HFF-Myc (cell line): ENCODE results near the gene GALNT13.

ENCODE experiments used
- DNase-seq: peaks from one replicate; pipeline ENCODE4 v3.0.0-alpha.2; 2011; ENCODE audit warnings: low read depth; ENCODE audit errors: extremely low read depth
- H3K4me3 ChIP-seq: replicated peaks from 2 replicates; pipeline ENCODE4 v1.5.1; 2011; ENCODE audit warnings: low read depth, mild to moderate bottlenecking, control low read depth, low read length
- TF ChIP-seq, protein P1 (sequence below): IDR thresholded peaks from 2 replicates; pipeline ENCODE4 v1.5.1; 2012; ENCODE audit warnings: mild to moderate bottlenecking, low read depth, low read length, control low read depth; ENCODE audit errors: missing control alignments

GALNT13 gene

DNA sequence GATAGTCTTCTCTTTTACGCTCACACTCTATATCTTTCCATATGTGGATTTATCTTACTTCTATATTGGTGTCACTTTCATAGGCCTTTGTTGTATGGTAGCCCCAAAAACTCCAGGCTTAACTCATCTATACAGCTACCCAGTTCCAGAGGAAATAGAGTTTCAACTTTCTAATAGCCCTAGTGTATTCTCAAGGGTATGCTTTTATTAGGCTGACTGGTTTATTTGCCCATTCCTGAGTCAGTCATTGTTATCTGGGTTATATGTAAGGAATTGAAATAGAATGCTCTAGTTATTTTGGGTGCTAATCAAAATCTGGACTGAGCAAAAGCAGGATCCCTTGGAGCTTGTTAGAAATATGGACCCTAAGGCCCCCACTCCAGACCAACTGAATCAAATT is 519.3 kb downstream of the GALNT13 start:
- H3K4me3 ChIP-seq: no peak overlapping the region
- TF ChIP-seq, protein P1, sequence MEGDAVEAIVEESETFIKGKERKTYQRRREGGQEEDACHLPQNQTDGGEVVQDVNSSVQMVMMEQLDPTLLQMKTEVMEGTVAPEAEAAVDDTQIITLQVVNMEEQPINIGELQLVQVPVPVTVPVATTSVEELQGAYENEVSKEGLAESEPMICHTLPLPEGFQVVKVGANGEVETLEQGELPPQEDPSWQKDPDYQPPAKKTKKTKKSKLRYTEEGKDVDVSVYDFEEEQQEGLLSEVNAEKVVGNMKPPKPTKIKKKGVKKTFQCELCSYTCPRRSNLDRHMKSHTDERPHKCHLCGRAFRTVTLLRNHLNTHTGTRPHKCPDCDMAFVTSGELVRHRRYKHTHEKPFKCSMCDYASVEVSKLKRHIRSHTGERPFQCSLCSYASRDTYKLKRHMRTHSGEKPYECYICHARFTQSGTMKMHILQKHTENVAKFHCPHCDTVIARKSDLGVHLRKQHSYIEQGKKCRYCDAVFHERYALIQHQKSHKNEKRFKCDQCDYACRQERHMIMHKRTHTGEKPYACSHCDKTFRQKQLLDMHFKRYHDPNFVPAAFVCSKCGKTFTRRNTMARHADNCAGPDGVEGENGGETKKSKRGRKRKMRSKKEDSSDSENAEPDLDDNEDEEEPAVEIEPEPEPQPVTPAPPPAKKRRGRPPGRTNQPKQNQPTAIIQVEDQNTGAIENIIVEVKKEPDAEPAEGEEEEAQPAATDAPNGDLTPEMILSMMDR: no peak
- DNase-seq: no peak

DNA sequence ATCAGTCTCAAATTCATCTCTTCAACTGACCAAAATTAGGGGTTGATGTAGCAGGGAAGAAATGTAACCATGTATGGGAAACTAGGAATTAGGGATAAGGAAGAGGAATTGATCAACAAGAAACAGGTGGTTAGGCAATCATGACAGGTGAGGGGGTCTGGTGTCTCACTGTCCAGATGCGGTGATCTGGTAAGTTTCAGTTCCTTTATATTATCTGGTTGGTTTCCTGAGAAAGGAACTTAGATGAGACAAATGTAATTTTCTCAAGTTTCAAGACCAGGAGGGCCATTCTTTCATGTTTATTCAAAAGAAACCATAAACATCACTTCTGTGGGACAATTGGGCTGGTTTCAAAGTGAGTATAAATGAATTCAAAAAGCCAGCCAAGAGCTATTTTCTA is 520.5 kb downstream of the GALNT13 start:
- DNase-seq: no peak
- TF ChIP-seq, protein P1: no peak
- H3K4me3 ChIP-seq: no peak overlapping the region

DNA sequence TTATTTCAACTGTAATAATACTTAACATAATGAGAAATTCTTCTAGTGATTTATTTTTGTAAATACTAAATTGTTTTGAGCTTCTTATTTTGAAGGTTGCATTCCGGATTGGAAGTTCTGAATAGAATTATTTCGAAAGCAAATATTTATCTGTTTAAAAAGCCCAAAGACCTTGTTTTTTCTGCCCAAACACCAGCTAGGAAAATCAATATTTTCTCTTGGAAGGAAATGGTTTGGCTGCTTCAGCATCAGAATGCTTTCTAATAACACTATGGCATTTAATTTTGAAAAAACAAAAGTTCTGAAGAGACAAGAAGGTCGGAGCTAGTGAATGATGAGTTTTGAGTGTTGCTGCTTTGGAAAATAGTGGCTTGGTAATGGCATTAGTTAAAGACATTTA is 522.9 kb downstream of the GALNT13 start:
- no peak for DNase-seq
- TF ChIP-seq, protein P1: no peak
- H3K4me3 ChIP-seq: no peak overlapping the region

DNA sequence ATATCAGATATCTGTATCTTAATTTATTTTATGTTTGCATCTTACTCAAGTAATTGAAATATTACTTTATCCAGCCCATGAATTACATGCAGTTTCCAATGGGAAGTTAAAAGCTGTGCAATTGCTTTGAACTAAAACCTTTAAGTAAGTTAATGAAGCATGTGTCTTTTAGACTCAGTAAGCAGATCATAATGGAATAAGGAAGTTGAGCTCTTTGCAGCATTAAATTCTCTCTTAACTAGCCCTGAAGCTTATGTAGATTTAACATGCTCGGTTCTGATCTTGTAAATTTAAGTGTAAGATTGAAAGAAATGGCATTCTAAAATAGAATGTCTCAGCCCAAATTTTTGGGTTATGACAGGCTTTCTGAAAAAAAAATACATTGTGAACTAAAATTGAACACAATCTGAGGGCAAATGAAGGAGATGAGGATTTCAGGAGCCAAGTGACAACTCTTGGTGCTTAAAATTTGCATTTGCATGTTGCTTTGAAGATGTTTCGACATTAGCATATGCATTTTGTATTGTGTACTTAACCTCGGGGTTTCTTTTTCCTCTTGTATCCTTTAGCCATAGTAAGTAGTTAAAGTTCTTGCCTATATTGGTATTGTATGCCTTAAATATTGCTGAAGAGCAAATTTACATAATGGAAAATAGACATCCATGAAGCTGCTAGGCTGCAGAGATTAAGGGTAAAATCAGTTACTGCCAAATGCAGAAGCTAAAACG is 529.0 kb downstream of the GALNT13 start:
- DNase-seq: no peak
- TF ChIP-seq, protein P1: no peak

DNA sequence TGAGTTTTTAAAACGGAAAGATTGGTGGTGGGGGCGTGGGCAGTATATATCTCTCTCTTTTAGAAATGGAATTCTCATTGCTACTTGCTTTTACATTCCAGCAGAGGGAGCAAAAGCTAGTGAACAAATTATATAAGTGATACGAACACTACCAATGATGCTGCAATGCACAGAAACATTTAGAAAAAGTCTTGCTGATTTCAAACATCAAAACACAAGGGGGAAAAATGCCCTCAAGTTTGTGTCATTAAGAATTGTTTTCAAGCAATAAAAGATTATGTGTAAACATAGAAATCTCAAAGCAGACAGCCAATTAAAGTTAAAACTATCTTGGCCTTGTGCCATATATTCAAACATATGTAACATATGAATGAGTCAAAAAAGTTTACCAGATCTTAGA is 530.5 kb downstream of the GALNT13 start:
- no peak overlapping the region for H3K4me3 ChIP-seq
- TF ChIP-seq, protein P1: no peak
- DNase-seq: no peak

More for the DNA sequence above, 529.0 kb downstream of the GALNT13 start:
- no peak overlapping the region for H3K4me3 ChIP-seq

DNA sequence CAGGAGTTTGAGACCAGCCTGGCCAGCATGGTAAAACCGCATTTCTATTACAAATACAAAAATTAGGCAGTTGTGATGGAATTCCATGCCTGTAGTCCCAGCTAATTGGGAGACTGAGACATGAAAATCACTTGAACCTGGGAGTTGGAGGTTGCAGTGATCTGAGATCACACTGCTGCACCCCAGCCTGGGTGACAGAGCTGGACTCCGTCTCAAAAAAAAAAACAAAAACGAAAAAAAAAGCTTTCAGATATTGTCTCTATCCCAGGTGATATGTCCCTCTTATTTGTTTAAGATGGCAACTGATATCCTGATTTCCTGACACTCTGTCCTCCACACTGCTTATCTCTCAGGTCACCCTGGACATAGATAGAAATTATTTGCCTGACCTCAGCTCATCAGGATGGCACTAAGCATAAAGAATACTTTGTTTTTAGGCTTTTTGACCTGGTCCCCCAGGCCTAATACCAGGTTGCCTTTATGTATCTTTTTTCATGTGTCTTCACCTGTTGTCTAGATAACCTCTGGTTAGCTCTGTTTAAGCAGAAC is 531.6 kb downstream of the GALNT13 start:
- H3K4me3 ChIP-seq: no peak overlapping the region
- TF ChIP-seq, protein P1: no peak

DNA sequence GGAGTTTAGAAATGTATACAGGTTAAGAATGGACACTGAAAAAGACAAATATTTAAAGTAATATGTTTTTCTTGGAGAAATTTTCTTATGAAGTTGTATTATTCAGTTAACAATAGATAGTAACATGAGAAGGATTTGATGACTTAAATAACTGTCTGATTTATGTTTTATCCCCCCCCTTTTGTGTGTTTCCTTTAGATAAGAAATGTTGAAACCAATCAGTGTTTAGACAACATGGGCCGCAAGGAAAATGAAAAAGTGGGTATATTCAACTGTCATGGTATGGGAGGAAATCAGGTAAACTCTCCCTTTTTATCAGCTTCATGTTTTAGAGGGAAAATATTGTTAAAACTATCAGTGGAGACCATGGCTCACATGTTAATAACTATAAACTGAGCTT is 537.1 kb downstream of the GALNT13 start:
- TF ChIP-seq, protein P1: no peak
- no peak overlapping the region for H3K4me3 ChIP-seq
- DNase-seq: no peak

More for the DNA sequence above, 531.6 kb downstream of the GALNT13 start:
- DNase-seq: no peak
